Esophagus squamous epithelium (tissue), 5 donors: Measurements from ENCODE around the gene PIGU. TPM values are rescaled to one million over a fixed set of nuclear protein-coding genes. Genes with fewer than 3 reads are reported as not detected.

Experiments
- DNase-seq: peaks from one replicate; lab custom pipeline; 2025; lab: John Stamatoyannopoulos, UW
- H3K27ac ChIP-seq, 4 donors: fragments of 200-600 bp; sonication (generic); one replicate each; pipeline ENCODE4 v1.5.1; 2016 to 2019; ENCODE audit warnings: mild to moderate bottlenecking in 1 of 4
- H3K27me3 ChIP-seq, 4 donors: fragments of 200-600 bp; sonication (generic); 1 replicate in 3 of 4; 2 replicates in 1 of 4; pipeline versions ENCODE4 v1.5.1 to v1.6.0; 2017 to 2021; ENCODE audit warnings: antibody characterized with exemption in 1 of 4
- H3K36me3 ChIP-seq, 3 donors: fragments of 200-600 bp; sonication (generic); one replicate each; pipeline ENCODE4 v1.5.1; 2016 to 2019
- H3K4me1 ChIP-seq, 3 donors: fragments of 200-600 bp; sonication (generic); one replicate each; pipeline ENCODE4 v1.5.1; 2017 to 2019
- H3K4me3 ChIP-seq, 4 donors: fragments of 200-600 bp; sonication (generic); 1 replicate in 3 of 4; 2 replicates in 1 of 4; pipeline ENCODE4 v1.5.1; 2016 to 2019; ENCODE audit warnings: mild to moderate bottlenecking in 2 of 4, moderate library complexity in 1 of 4
- H3K9me3 ChIP-seq, 3 donors: fragments of 200-600 bp; sonication (generic); one replicate each; pipeline ENCODE4 v1.5.1; 2016 to 2019
- CTCF ChIP-seq, 6 experiments: fragments of 450-650 bp in 4 of 6; fragments of 200-600 bp in 2 of 6; sonication (generic) in 2 of 6; IDR thresholded peaks; one replicate each; pipeline ENCODE4 v1.5.1; 2016 to 2019; ENCODE audit warnings: antibody characterized with exemption in 6 of 6, mild to moderate bottlenecking in 4 of 6, moderate library complexity in 4 of 6
- POLR2A ChIP-seq, 4 donors: fragments of 450-650 bp; IDR thresholded peaks; one replicate each; pipeline ENCODE4 v1.6.1; 2017; ENCODE audit warnings: antibody characterized with exemption in 4 of 4, mild to moderate bottlenecking in 4 of 4, moderate library complexity in 3 of 4
- WGBS, 2 donors: methylation state at CpG; one replicate each; pipeline ENCODE4 v1.1.5; 2018; 5-methylcytosine and 5-hydroxymethylcytosine counted together
- intact Hi-C: fragments of 100-400 bp; cut with DNase I; formaldehyde crosslinking; loops from one replicate; pipeline ENCODE4 v1.15.0; 2022
- total RNA-seq, 4 donors: library from RNA; depleted of rRNA; stranded (reverse); fragments of >200 nt; gene quantifications; one replicate each; pipeline ENCODE4 v1.1.0, GENCODE V29; 2016
- donor health status: DM: yes; HTN: yes; CAD: no.

Gene PIGU
- total RNA-seq, 4 donors from 2014 or later: 14.8 to 27.1 (median 17.6) TPM

GRCh38 chr20:34706302-34706875 lies 29.5 kb upstream of the PIGU start:
- Histone ChIP-seq H3K27me3 (no peaks in the 10 kb centered on the region), H3K9me3 (no peaks in the 10 kb centered on the region), H3K4me3 (peak overlapping the region in 1 of 4 donors; percentile 89), H3K36me3 (peaks cover 0 to 12% (median 0%) of the 10 kb centered on the region in 3 donors), H3K4me1 (peaks cover 16 to 72% (median 26%) of the 10 kb centered on the region in 3 donors), H3K27ac (peak overlapping the region in 3 of 4 donors; percentile 93 to 100 (median 99))
- intact Hi-C loops: loop anchor here (5.0 kb wide), 1 partner anchor 124 kb away; no protein-coding TSS in a partner anchor
- TF ChIP-seq CTCF (IDR thresholded peaks at IDR 0.05): no peak
- TF ChIP-seq POLR2A (IDR thresholded peaks at IDR 0.05): no peak
- no peak for DNase-seq
- 83 to 92% methylated on average over 1 of the region's 1 CpG for WGBS, 2 donors

- intact Hi-C loops: loop anchor here (5.0 kb wide), 1 partner anchor 123 kb away; no protein-coding TSS in a partner anchor
- Histone ChIP-seq H3K9me3 (no peaks in the 10 kb centered on the region), H3K27me3 (no peaks in the 10 kb centered on the region), H3K36me3 (peaks cover 0 to 6% (median 0%) of the 10 kb centered on the region in 3 donors), H3K27ac (peak overlapping the region; percentile 93 to 100 (median 98)), H3K4me1 (peaks cover 16 to 67% (median 26%) of the 10 kb centered on the region in 3 donors), H3K4me3 (peak overlapping the region; percentile 76 to 91 (median 88))
- TF ChIP-seq POLR2A (IDR thresholded peaks at IDR 0.05) (no peak), CTCF (IDR thresholded peaks at IDR 0.05) (peak in 4 of 6 experiments; percentile 7 to 45 (median 20))
- no peak for DNase-seq
- 41 to 45% methylated on average over 4 of the region's 6 CpGs for WGBS, 2 donors
Measured at GRCh38 chr20:34705397-34706301, 28.8 kb upstream of the PIGU start.

GRCh38 chr20:34705008-34705396 lies 28.1 kb upstream of the PIGU start:
- peak overlapping the region; percentile 76 to 91 (median 88) for H3K4me3 ChIP-seq
- no peaks in the 10 kb centered on the region for H3K27me3 ChIP-seq
- peaks cover 0 to 5% (median 0%) of the 10 kb centered on the region in 3 donors for H3K36me3 ChIP-seq
- H3K4me1 ChIP-seq: peaks cover 10 to 60% (median 26%) of the 10 kb centered on the region in 3 donors
- peak overlapping the region; percentile 93 to 100 (median 98) for H3K27ac ChIP-seq
- TF ChIP-seq CTCF (IDR thresholded peaks at IDR 0.05) (no peak), POLR2A (IDR thresholded peaks at IDR 0.05) (no peak)
- 11 to 20% methylated on average over 2 to 3 of the region's 5 CpGs for WGBS, 2 donors
- DNase-seq: no peak
- H3K9me3 ChIP-seq: no peaks in the 10 kb centered on the region
- intact Hi-C loops: loop anchor here (5.0 kb wide), 1 partner anchor 123 kb away; no protein-coding TSS in a partner anchor

GRCh38 chr20:34704177-34705007 lies 27.5 kb upstream of the PIGU start, which contains the start of gene TP53INP2:
TSS of gene TP53INP2 (plus strand) at chr20:34704344. CDS start at chr20:34708740, 4,396 bp downstream.
- TF ChIP-seq POLR2A (IDR thresholded peaks at IDR 0.05) (peak in 3 of 4 donors; percentile 68 to 89 (median 78)), CTCF (IDR thresholded peaks at IDR 0.05) (peak in 1 of 6 experiments; percentile 3)

More at GRCh38 chr20:34704177-34705007, 27.5 kb upstream of the PIGU start, which contains the start of gene TP53INP2:
- Histone ChIP-seq H3K4me1 (peaks cover 10 to 54% (median 26%) of the 10 kb centered on the region in 3 donors), H3K4me3 (peak within 1 kb of the TSS; percentile 76 to 91 (median 88)), H3K9me3 (no peaks in the 10 kb centered on the region), H3K36me3 (peaks cover 0 to 5% (median 0%) of the 10 kb centered on the region in 3 donors), H3K27me3 (no peaks in the 10 kb centered on the region), H3K27ac (peak within 1 kb of the TSS; percentile 93 to 100 (median 98))
- intact Hi-C loops: loop anchor here (5.0 kb wide), 1 partner anchor 122 kb away; no protein-coding TSS in a partner anchor
- WGBS, 2 donors: 3% methylated on average over 6 of the region's 82 CpGs; no CpG with 5 or more reads in 1 of the 2 donors
- peak; percentile 70 for DNase-seq
